H1 (cell line): Measurements from ENCODE around the gene NPAS4. TPM values are rescaled to one million over a fixed set of nuclear protein-coding genes. Genes with fewer than 3 reads are reported as not detected.

Source experiments
- CTCF ChIA-PET: fragments of 300-600 bp; sonication (Branson Sonifier 250); formaldehyde crosslinking; loops from one replicate; lab custom pipeline; 2021; ENCODE audit not compliant: partially characterized antibody; lab: Charles Lee
- POLR2A ChIA-PET: fragments of 300-600 bp; sonication (Branson Sonifier 250); formaldehyde crosslinking; loops from one replicate; lab custom pipeline; 2021; ENCODE audit warnings: inconsistent platforms; ENCODE audit not compliant: partially characterized antibody; lab: Charles Lee
- DNase-seq, 2 experiments: peaks; one replicate each; pipeline versions ENCODE4 v3.0.0 to v3.0.0-alpha.2; 2010 to 2022; ENCODE audit warnings: low spot score in 2 of 2, low read depth in 1 of 2, mixed read lengths in 1 of 2
- FAIRE-seq: peaks from 2 replicates; lab custom pipeline; 2011; peaks lifted over from hg19 to GRCh38; lab: Jason Lieb, UNC
- H2AFZ ChIP-seq: 2 replicates; pipeline ENCODE4 v1.8.1; 2012; ENCODE audit warnings: low read length, inconsistent platforms
- H2AK5ac ChIP-seq: 2 replicates; pipeline ENCODE4 v1.6.1; 2013; ENCODE audit warnings: low read depth, low read length
- H2BK120ac ChIP-seq: replicated peaks from 2 replicates; pipeline ENCODE3; 2013; ENCODE audit warnings: low read depth, low read length, inconsistent platforms
- H2BK12ac ChIP-seq: 2 replicates; pipeline ENCODE4 v1.6.1; 2013; ENCODE audit warnings: low read depth, low read length
- H2BK15ac ChIP-seq: 2 replicates; pipeline ENCODE4 v1.6.1; 2013; ENCODE audit warnings: low read length
- H2BK20ac ChIP-seq: 2 replicates; pipeline ENCODE4 v1.6.1; 2013; ENCODE audit warnings: low read length
- H2BK5ac ChIP-seq: 2 replicates; pipeline ENCODE4 v1.6.1; 2013; ENCODE audit warnings: low read depth, low read length
- H3K14ac ChIP-seq: 2 replicates; pipeline ENCODE4 v1.6.1; 2013; ENCODE audit warnings: inconsistent platforms; ENCODE audit not compliant: insufficient read length
- H3K18ac ChIP-seq: 2 replicates; pipeline ENCODE4 v1.6.1; 2013; ENCODE audit warnings: low read length; ENCODE audit errors: extremely low read depth
- H3K23ac ChIP-seq: 2 replicates; pipeline ENCODE4 v1.6.1; 2013; ENCODE audit warnings: inconsistent platforms; ENCODE audit not compliant: insufficient read length
- H3K23me2 ChIP-seq: 2 replicates; pipeline ENCODE4 v1.6.1; 2013; ENCODE audit warnings: low read depth, low read length
- H3K27ac ChIP-seq: 2 replicates; pipeline ENCODE4 v1.6.1; 2011; ENCODE audit warnings: low read depth, low read length, inconsistent platforms
- H3K27me3 ChIP-seq, 4 experiments: replicated peaks in 1 of 4; 1 replicate in 1 of 4; 2 replicates in 3 of 4; pipeline versions ENCODE4 v1.6.1 to v1.8.1; 2011 to 2013; ENCODE audit warnings: low read length in 3 of 4, mild to moderate bottlenecking in 3 of 4, inconsistent platforms in 2 of 4, mixed read lengths in 2 of 4, moderate library complexity in 1 of 4; ENCODE audit not compliant: control insufficient read depth in 3 of 4, insufficient read depth in 3 of 4; ENCODE audit errors: extremely low read depth in 1 of 4
- H3K36me3 ChIP-seq, 4 experiments: 2 replicates each; pipeline versions ENCODE4 v1.6.1 to v1.8.1; 2011 to 2013; ENCODE audit warnings: mild to moderate bottlenecking in 4 of 4, low read length in 3 of 4, moderate library complexity in 2 of 4, control low read depth in 1 of 4, inconsistent platforms in 1 of 4; ENCODE audit not compliant: insufficient read depth in 4 of 4, control insufficient read depth in 2 of 4
- H3K4ac ChIP-seq: replicated peaks from 2 replicates; pipeline ENCODE3; 2013; ENCODE audit warnings: low read length, low read depth, mixed read lengths, inconsistent platforms; ENCODE audit not compliant: insufficient read length
- H3K4me1 ChIP-seq, 4 experiments: replicated peaks in 1 of 4; 1 replicate in 1 of 4; 2 replicates in 3 of 4; pipeline versions ENCODE4 v1.6.1 to v1.8.1; 2011 to 2013; ENCODE audit warnings: low read length in 3 of 4, inconsistent platforms in 2 of 4, mixed read lengths in 1 of 4; ENCODE audit not compliant: insufficient read depth in 4 of 4, control insufficient read depth in 3 of 4
- H3K4me2 ChIP-seq, 2 experiments: 2 replicates each; pipeline versions ENCODE4 v1.6.1 to v1.8.1; 2011 to 2013; ENCODE audit warnings: low read depth in 2 of 2, low read length in 2 of 2, control low read depth in 1 of 2, inconsistent platforms in 1 of 2, mild to moderate bottlenecking in 1 of 2; ENCODE audit not compliant: insufficient read depth in 1 of 2
- H3K4me3 ChIP-seq, 4 experiments: fragments of 200-600, 300-600 bp in 1 of 4; sonication (generic), shearing (Covaris generic), sonication (Bioruptor Twin) in 1 of 4; 2 replicates each; pipeline versions ENCODE4 v1.5.1 to v1.8.1; 2011 to 2016; ENCODE audit warnings: low read length in 4 of 4, low read depth in 3 of 4, control low read depth in 2 of 4, inconsistent platforms in 2 of 4, mild to moderate bottlenecking in 2 of 4, mixed read lengths in 1 of 4, moderate library complexity in 1 of 4; ENCODE audit not compliant: insufficient read depth in 2 of 4; ENCODE audit errors: extremely low read depth in 1 of 4
- H3K56ac ChIP-seq: replicated peaks from 2 replicates; pipeline ENCODE3; 2013; ENCODE audit warnings: low read depth, mild to moderate bottlenecking, mixed read lengths, low read length, inconsistent platforms; ENCODE audit not compliant: insufficient read length
- H3K79me1 ChIP-seq: 2 replicates; pipeline ENCODE4 v1.6.1; 2013; ENCODE audit warnings: low read depth, low read length, control low read depth
- H3K79me2 ChIP-seq, 2 experiments: 2 replicates each; pipeline versions ENCODE4 v1.6.1 to v1.8.1; 2012 to 2013; ENCODE audit warnings: low read length in 2 of 2, mild to moderate bottlenecking in 2 of 2, inconsistent platforms in 1 of 2; ENCODE audit not compliant: insufficient read depth in 2 of 2, control insufficient read depth in 1 of 2
- H3K9ac ChIP-seq, 4 experiments: replicated peaks in 1 of 4; 1 replicate in 1 of 4; 2 replicates in 3 of 4; pipeline versions ENCODE4 v1.6.1 to v1.8.1; 2011 to 2013; ENCODE audit warnings: low read depth in 3 of 4, low read length in 3 of 4, control low read depth in 2 of 4, mild to moderate bottlenecking in 2 of 4, moderate library complexity in 2 of 4, inconsistent platforms in 1 of 4; ENCODE audit errors: extremely low read depth in 1 of 4
- H3K9me3 ChIP-seq, 2 experiments: 2 replicates each; pipeline versions ENCODE4 v1.6.1 to v1.8.1; 2012 to 2013; ENCODE audit warnings: mild to moderate bottlenecking in 2 of 2, moderate library complexity in 2 of 2, control low read depth in 1 of 2, inconsistent platforms in 1 of 2, low read depth in 1 of 2, low read length in 1 of 2, mixed read lengths in 1 of 2; ENCODE audit not compliant: insufficient read depth in 2 of 2
- H4K20me1 ChIP-seq, 2 experiments: replicated peaks in 1 of 2; 2 replicates each; pipeline versions ENCODE3 to v1.8.1; 2011 to 2013; ENCODE audit warnings: inconsistent platforms in 2 of 2, low read length in 2 of 2, mild to moderate bottlenecking in 1 of 2; ENCODE audit not compliant: insufficient read depth in 2 of 2, control insufficient read depth in 1 of 2
- H4K5ac ChIP-seq: 2 replicates; pipeline ENCODE4 v1.6.1; 2013; ENCODE audit warnings: low read length, low read depth, mixed read lengths, inconsistent platforms; ENCODE audit not compliant: insufficient read length
- H4K8ac ChIP-seq: 2 replicates; pipeline ENCODE4 v1.8.0; 2013; ENCODE audit warnings: mild to moderate bottlenecking, moderate library complexity, low read length, inconsistent platforms; ENCODE audit not compliant: insufficient read depth; ENCODE audit errors: extremely low read depth
- H4K91ac ChIP-seq: replicated peaks from 2 replicates; pipeline ENCODE3; 2013; ENCODE audit warnings: low read length, mixed read lengths, inconsistent platforms; ENCODE audit not compliant: insufficient read length
- GABPA ChIP-seq: IDR thresholded peaks from 2 replicates; pipeline ENCODE4 v1.6.1; 2011; ENCODE audit warnings: mild to moderate bottlenecking, low read length, moderate library complexity, borderline replicate concordance; ENCODE audit not compliant: insufficient read depth
- KDM5A ChIP-seq: fragments of 200-600 bp; IDR thresholded peaks from 2 replicates; pipeline ENCODE4 v1.7.1; 2012; ENCODE audit warnings: mild to moderate bottlenecking, low read length, inconsistent platforms, mixed read lengths
- SP2 ChIP-seq: IDR thresholded peaks from 2 replicates; pipeline ENCODE4 v1.6.1; 2012; ENCODE audit warnings: mild to moderate bottlenecking, low read length, inconsistent platforms
- polyA plus RNA-seq, 7 experiments: library from polyadenylated mRNA; depleted of rRNA in 3 of 7; stranded (reverse) in 5 of 7; unstranded in 2 of 7; fragments of >200 nt in 5 of 7; fragments of 200-250 nt in 2 of 7; gene quantifications; 1 replicate in 5 of 7; 2 replicates in 1 of 7; 4 replicates in 1 of 7; pipeline versions ENCODE4 v1.2.1 to v1.2.3, GENCODE V29; 2011 to 2013; ENCODE audit warnings: missing spikeins in 2 of 7, mixed read lengths in 2 of 7
- total RNA-seq: library from RNA; stranded (reverse); fragmentation: NEBNext Ultra II Directional; extraction: Animal tissue kit (Norgen Biotek cat#: 25700); gene quantifications from 2 replicates; pipeline ENCODE4 v1.2.1, GENCODE V29; 2021
- TF ChIP-seq, protein P1 (sequence below): IDR thresholded peaks from 2 replicates; pipeline ENCODE4 v1.6.1; 2012; ENCODE audit warnings: inconsistent platforms
- TF ChIP-seq, protein P2 (sequence below): IDR thresholded peaks from 2 replicates; pipeline ENCODE4 v1.6.1; 2012; ENCODE audit warnings: low read length, inconsistent platforms

The NPAS4 gene
- total and polyA plus RNA-seq, 2 of the 8 experiments (the other 6 are each of a cell fraction or from before 2014, with no cell fraction given): 0.73 to 0.99 TPM

GRCh38 chr11:66447012-66447411 lies 26.2 kb downstream of the NPAS4 start:
- no peaks in the 10 kb centered on the region for H3K36me3 ChIP-seq
- H4K91ac ChIP-seq: no peak overlapping the region
- H3K23ac ChIP-seq: no peak overlapping the region
- no peak overlapping the region for H2AFZ ChIP-seq
- no peak for DNase-seq
- no peaks in the 10 kb centered on the region for H3K79me1 ChIP-seq
- no peak overlapping the region for H2BK15ac ChIP-seq
- no peak overlapping the region for H2BK20ac ChIP-seq
- H3K4me1 ChIP-seq: peaks cover 0 to 6% (median 0%) of the 10 kb centered on the region in 4 experiments; a peak in 2 of 7 replicates
- H4K8ac ChIP-seq: no peak overlapping the region
- no peak overlapping the region for H2BK5ac ChIP-seq
- H4K5ac ChIP-seq: no peak overlapping the region
- H2BK120ac ChIP-seq: no peak overlapping the region
- no peak overlapping the region for H3K4me2 ChIP-seq
- no peak overlapping the region for H3K4me3 ChIP-seq
- FAIRE-seq: no peak
- no peak overlapping the region for H3K27ac ChIP-seq
- no peaks in the 10 kb centered on the region for H4K20me1 ChIP-seq
- no peaks in the 10 kb centered on the region; the same call in 1 of the 2 replicates for H3K23me2 ChIP-seq
- no peak overlapping the region for H3K4ac ChIP-seq
- H3K18ac ChIP-seq: no peak overlapping the region
- ChIA-PET POLR2A (interaction anchor here (1.1 to 1.8 kb wide), 4 partner anchors 9 to 33 kb away, joined by 4 to 6 read pairs (median 4); partner anchors contain the start of genes DPP3 and MRPL11), CTCF (interaction anchor here (1.2 to 2.4 kb wide), 5 partner anchors 8 to 58 kb away, joined by 3 to 12 read pairs (median 4); partner anchors contain the start of genes MRPL11 and NPAS4)
- peaks cover 15 to 16% of the 10 kb centered on the region in 2 experiments for H3K9me3 ChIP-seq
- no peak overlapping the region for H2AK5ac ChIP-seq
- no peak overlapping the region for H2BK12ac ChIP-seq
- no peak overlapping the region for H3K9ac ChIP-seq
- H3K56ac ChIP-seq: no peak overlapping the region
- H3K79me2 ChIP-seq: no peaks in the 10 kb centered on the region
- H3K27me3 ChIP-seq: no peaks in the 10 kb centered on the region; a peak in 1 of 7 replicates
- no peak overlapping the region for H3K14ac ChIP-seq
- TF ChIP-seq, protein P1, sequence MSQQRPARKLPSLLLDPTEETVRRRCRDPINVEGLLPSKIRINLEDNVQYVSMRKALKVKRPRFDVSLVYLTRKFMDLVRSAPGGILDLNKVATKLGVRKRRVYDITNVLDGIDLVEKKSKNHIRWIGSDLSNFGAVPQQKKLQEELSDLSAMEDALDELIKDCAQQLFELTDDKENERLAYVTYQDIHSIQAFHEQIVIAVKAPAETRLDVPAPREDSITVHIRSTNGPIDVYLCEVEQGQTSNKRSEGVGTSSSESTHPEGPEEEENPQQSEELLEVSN: no peak
- TF ChIP-seq, protein P2, sequence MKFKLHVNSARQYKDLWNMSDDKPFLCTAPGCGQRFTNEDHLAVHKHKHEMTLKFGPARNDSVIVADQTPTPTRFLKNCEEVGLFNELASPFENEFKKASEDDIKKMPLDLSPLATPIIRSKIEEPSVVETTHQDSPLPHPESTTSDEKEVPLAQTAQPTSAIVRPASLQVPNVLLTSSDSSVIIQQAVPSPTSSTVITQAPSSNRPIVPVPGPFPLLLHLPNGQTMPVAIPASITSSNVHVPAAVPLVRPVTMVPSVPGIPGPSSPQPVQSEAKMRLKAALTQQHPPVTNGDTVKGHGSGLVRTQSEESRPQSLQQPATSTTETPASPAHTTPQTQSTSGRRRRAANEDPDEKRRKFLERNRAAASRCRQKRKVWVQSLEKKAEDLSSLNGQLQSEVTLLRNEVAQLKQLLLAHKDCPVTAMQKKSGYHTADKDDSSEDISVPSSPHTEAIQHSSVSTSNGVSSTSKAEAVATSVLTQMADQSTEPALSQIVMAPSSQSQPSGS: no peak
- TF ChIP-seq SP2 (no peak), GABPA (no peak), KDM5A (no peak)
